RWPE1 (cell line): ENCODE data around the gene PRPF8.

Source experiments
- CTCF ChIA-PET: fragments of 350-600 bp; sonication (Branson Sonifier 250); formaldehyde crosslinking; extraction: SDS; loops from one replicate; lab custom pipeline; 2021; lab: Yijun Ruan, JAX
- POLR2A ChIA-PET: fragments of 400-600 bp; formaldehyde crosslinking; extraction: SDS; loops from one replicate; lab custom pipeline; 2020; ENCODE audit warnings: antibody characterized with exemption; ENCODE audit not compliant: low non-redundant PET; lab: Yijun Ruan, JAX
- DNase-seq: peaks from one replicate; pipeline ENCODE4 v3.0.0; 2012; ENCODE audit warnings: low spot score
- H3K27ac ChIP-seq: fragments of 450-650 bp; 2 replicates; pipeline ENCODE4 v1.5.1; 2017
- TF ChIP-seq, protein P1 (sequence below): fragments of 450-650 bp; conservative IDR thresholded peaks from 2 replicates; pipeline ENCODE4 v1.5.1; 2017; ENCODE audit warnings: low read depth, mild to moderate bottlenecking

PRPF8 gene

DNA sequence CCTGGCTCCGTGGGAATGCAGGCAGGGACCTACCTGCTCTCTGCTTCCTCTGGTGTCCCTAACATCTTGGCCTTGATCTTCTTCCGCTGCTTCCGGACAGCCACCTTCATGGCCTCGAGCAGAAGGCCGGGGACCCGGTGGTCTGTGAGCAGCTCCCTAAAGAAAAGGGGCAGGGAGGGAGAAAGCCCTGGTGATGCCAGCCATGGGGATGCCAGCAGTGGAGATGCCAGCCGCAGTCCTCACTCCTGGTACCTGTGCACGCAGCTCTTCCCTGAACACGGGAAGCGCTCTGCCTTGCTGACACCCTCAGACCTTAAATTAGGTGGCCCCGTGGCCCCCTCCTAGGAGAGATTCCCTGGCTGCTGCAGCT lies 36.9 kb downstream of the PRPF8 start:
- CTCF ChIA-PET = interaction anchor here (0.7 to 3.2 kb wide), 4 partner anchors 9 to 388 kb away, joined by 3 to 18 read pairs (median 6); no protein-coding TSS in a partner anchor
- TF ChIP-seq, protein P1, sequence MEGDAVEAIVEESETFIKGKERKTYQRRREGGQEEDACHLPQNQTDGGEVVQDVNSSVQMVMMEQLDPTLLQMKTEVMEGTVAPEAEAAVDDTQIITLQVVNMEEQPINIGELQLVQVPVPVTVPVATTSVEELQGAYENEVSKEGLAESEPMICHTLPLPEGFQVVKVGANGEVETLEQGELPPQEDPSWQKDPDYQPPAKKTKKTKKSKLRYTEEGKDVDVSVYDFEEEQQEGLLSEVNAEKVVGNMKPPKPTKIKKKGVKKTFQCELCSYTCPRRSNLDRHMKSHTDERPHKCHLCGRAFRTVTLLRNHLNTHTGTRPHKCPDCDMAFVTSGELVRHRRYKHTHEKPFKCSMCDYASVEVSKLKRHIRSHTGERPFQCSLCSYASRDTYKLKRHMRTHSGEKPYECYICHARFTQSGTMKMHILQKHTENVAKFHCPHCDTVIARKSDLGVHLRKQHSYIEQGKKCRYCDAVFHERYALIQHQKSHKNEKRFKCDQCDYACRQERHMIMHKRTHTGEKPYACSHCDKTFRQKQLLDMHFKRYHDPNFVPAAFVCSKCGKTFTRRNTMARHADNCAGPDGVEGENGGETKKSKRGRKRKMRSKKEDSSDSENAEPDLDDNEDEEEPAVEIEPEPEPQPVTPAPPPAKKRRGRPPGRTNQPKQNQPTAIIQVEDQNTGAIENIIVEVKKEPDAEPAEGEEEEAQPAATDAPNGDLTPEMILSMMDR = no peak
- DNase-seq = no peak
- H3K27ac ChIP-seq = peak overlapping the region; percentile 100
- POLR2A ChIA-PET = interaction anchor here (0.5 kb wide), 1 partner anchor 26 kb away, joined by 3 read pairs; no protein-coding TSS in a partner anchor

DNA sequence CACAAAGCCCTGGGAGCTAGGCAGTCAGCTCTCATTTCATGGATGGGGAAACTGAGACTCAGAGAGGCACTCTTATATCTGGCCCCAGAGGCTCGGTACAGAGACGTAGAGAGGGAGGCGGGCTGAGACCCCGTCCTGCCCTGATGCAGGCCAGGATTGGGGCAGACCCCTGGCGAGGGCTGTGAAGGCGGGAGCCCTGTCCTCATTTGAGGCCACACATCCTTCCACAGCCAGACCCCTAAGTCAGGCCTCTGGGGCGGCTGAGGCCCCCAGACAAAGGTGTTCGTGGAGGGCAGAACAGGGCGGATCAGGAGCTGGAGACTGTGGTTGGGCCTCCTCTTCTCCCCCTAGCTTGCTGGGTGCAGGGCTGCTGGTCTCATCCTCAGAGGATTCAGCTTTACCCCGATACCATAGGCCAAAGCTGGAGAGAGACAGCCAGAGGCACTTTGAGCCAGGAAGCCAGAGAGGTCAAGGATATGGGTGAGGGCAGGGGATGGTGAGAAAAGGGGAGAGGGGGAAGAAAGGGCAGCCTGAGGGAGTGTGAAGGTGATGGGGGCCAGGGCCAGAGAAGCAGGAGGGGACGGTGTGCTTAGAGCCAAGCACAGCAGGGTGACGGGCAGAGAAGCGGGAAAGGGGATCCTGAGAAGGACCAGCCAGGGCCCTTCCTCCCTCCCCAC lies 38.3 kb downstream of the PRPF8 start:
- TF ChIP-seq, protein P1 = no peak
- H3K27ac ChIP-seq = no peak overlapping the region
- DNase-seq = no peak
- CTCF ChIA-PET = interaction anchor here (0.6 kb wide), 1 partner anchor 247 kb away, joined by 3 read pairs; no protein-coding TSS in a partner anchor
- POLR2A ChIA-PET = no interaction called here

DNA sequence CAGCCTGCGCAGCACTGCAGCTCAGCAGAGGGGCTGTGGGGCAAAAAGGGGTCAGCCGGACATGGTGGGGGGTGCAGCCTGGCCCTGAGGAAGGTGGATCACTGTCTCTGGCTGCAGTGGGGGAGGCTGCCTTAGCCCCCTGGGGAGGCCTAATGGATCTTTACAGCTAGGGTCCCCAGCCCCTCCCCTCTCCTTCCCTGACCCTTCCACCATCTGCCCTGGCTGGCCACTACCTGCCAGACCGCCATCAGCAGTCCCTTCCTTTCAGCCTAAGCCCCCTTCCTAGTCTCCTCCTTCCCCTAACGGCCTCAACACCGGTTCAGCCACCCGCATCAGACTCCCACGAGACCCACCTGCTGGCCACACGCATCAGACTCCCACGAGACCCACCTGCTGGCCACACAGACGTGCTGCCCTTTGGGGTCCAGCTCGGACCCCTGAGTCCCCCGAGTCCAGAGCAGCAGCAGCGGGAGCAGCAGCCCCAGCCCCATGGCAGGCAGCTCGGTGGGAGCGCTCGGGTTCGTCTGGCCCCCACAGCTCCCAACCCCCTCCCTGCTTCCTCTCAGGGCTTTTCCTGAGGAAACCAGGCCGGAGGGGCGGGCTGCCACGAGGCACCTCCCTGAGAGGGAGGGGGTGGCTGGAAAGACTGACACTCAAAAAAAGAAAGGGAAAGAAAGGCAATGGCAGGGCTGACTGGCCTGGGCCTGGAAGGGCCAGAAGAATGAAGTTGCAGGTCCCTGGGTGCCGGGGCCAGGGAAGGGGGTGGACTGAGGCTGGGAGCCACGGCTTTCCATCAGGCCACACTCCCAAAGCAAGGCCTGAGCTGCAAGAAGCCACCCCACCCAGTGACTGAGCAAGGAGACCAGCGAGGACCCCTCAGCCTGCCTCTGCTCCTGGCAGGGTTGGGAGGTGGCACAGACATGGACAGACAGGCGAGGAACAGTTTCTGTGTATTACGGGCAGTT lies 39.2 kb downstream of the PRPF8 start, which contains the start of gene SCARF1:
Gene SCARF1 (minus strand): TSS at position 526 of the 965 bp plus-strand sequence. CDS start 35 bp downstream, at position 491.
- DNase-seq = no peak
- CTCF ChIA-PET = interaction anchor here (0.6 kb wide), 2 partner anchors 246 to 380 kb away, joined by 3 to 5 read pairs; partner anchors contain the start of gene RTN4RL1
- peak within 1 kb of the TSS; percentile 15; the same call in 1 of the 2 replicates for H3K27ac ChIP-seq
- TF ChIP-seq, protein P1 = no peak
- POLR2A ChIA-PET = no interaction called here

DNA sequence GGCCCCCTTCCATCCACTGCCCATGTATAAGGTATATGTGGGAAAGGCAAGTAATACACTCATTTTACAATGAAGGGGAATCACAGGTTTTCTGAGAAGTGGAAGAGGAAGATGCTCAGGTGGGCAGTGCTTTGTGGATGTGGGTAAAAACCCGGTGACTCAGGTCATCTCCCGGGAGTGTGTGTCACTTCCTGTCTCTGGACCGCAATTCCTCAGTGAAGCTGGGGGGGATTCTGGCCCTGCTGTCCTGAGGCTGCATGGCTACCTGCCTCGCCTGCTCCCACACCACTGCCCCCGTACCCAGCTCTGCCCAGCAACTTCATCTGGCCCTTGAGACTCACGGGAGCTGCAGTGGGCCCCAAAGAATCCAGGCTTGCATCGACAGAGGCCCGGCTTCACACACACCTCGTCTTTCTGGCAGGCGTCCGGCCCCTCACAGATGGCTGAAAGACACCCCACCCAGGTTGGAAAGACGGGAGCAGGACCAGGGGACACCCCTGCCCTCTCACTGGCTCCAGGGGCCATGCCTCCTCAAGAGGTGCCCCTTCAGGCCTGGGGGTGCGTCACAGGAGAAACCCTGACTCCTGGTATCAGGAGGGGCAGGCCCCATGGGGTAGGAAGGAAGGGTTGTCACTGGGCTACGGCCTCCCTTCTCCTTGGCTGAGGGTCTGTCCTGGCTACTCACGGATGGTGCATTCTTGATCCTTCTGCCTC lies 40.0 kb downstream of the PRPF8 start:
- ChIA-PET POLR2A (no interaction called here), CTCF (interaction anchor here (1.0 kb wide), 1 partner anchor 14 kb away, joined by 4 read pairs; no protein-coding TSS in a partner anchor)
- peak; percentile 55 for DNase-seq
- TF ChIP-seq, protein P1 = no peak
- peak overlapping the region; percentile 15; the same call in 1 of the 2 replicates for H3K27ac ChIP-seq

DNA sequence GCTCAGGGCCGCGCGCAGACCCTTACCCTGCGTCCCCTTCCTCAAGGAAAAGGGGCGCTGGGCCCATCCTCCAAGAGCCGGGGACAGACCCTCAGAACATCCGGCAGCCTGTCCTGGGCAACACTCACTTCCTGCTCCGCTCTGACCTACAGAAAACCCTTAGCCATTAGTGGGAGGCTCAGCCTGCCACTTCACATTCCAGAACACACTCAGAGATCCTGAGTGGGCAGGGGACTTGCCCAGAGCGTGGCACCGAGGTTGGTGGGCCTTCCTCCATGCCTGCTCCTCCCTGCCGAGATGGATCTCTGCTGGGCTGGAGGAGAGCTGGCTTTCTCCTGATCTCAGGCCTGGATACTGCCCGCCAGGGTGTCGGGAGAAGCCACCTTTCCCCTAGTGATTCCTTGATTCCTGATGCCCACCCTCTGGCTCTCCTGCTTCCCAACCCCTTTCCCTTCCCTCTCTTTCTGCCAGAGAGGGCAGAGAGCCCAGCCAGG lies 40.6 kb downstream of the PRPF8 start:
- no peak for DNase-seq

More for the DNA sequence above, 40.6 kb downstream of the PRPF8 start:
- ChIA-PET POLR2A (no interaction called here), CTCF (interaction anchor here (0.6 to 1.4 kb wide), 3 partner anchors 14 to 69 kb away, joined by 3 to 4 read pairs (median 4); no protein-coding TSS in a partner anchor)
- peak overlapping the region; percentile 15; the same call in 1 of the 2 replicates for H3K27ac ChIP-seq
- TF ChIP-seq, protein P1 = no peak
